Smooth muscle cell of trachea (primary cell): Measurements from ENCODE around the gene OPRPN. TPM values are rescaled to one million over a fixed set of nuclear protein-coding genes. Genes with fewer than 3 reads are reported as not detected.

Experiments
- total RNA-seq: library from RNA; depleted of rRNA; stranded (reverse); fragments of >200 nt; gene quantifications from 2 replicates; pipeline ENCODE4 v1.2.1, GENCODE V29; 2014

OPRPN gene
- total RNA-seq, result not detected in 2 replicates

DNA sequence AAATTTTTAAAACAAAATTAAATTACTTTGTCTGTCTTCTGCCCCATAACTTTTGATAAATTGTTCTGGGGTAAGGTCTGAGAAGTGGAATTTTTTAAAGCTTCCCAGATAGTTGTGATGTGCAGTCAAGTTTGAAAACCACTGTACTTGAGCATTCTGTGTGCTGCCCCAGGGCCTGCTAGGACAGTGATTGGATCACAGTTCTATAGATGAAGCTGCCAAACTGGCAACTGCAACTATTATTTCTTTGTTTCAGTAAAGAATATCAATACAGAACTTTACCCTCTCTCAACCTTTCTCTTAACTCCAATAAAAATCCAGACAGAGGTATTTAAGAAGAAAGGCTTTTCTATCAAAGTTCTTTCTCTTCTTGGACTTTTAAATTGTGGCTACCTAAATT is at the start of gene OPRPN:
OPRPN (plus strand) TSS at position 361 of the 400 bp plus-strand sequence. CDS start 1,346 bp downstream, outside the sequence.

DNA sequence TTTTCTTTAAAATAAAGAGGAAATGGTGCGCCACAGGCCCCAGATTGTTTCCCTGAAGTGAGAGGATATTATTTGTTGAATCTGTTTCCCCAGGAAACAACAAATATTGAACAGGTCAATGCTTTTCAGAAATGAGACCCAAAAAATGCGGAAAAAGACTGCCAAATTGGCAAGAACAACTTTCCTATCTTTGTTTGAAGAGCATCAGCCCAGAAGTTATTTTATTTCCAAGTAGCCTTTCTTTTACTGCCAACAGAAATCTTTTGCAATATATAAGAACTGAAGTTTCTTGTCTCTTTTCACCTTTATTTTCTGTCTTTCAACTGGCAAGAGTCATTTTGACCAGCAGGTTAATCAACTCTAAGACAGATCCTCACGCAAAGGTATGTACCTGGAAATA is 37.3 kb upstream of the OPRPN start, which contains the start of gene SMR3A:
SMR3A (plus strand) TSS at position 301 of the 400 bp plus-strand sequence. CDS start 1,356 bp downstream, outside the sequence.

GRCh38 chr4:70382691-70383181 is 15.0 kb upstream of the OPRPN start, which contains the start of gene SMR3B:
Gene SMR3B (plus strand): TSS chr4:70383131. CDS start chr4:70384511, 1,380 bp downstream.

Other genes starting within 250 kb of the OPRPN start
- not detected in 2 replicates for gene PRR27, start 243.7 kb upstream of the OPRPN start, total RNA-seq
- not detected in 2 replicates for gene ODAM, start 202.2 kb upstream of the OPRPN start, total RNA-seq
- not detected in 2 replicates for gene FDCSP, start 171.8 kb upstream of the OPRPN start, total RNA-seq
- not detected in 2 replicates for gene CSN3, start 155.3 kb upstream of the OPRPN start, total RNA-seq
- gene CABS1, start 63.0 kb upstream of the OPRPN start, total RNA-seq, result not detected in 2 replicates
- gene SMR3A, start 37.2 kb upstream of the OPRPN start, total RNA-seq, result not detected in 2 replicates
- gene SMR3B, start 14.8 kb upstream of the OPRPN start, total RNA-seq, result not detected in 2 replicates
- gene MUC7, start 74.3 kb downstream of the OPRPN start, total RNA-seq, result not detected in 2 replicates
- not detected in 2 replicates for gene AMTN, start 120.6 kb downstream of the OPRPN start, total RNA-seq
- not detected in 2 replicates for gene AMBN, start 194.3 kb downstream of the OPRPN start, total RNA-seq
- gene ENAM, start 230.8 kb downstream of the OPRPN start, total RNA-seq, result 0.17 and 0.44 TPM in 2 replicates